Measurements from ENCODE around the gene DNASE1L3.

DNASE1L3 gene

DNA sequence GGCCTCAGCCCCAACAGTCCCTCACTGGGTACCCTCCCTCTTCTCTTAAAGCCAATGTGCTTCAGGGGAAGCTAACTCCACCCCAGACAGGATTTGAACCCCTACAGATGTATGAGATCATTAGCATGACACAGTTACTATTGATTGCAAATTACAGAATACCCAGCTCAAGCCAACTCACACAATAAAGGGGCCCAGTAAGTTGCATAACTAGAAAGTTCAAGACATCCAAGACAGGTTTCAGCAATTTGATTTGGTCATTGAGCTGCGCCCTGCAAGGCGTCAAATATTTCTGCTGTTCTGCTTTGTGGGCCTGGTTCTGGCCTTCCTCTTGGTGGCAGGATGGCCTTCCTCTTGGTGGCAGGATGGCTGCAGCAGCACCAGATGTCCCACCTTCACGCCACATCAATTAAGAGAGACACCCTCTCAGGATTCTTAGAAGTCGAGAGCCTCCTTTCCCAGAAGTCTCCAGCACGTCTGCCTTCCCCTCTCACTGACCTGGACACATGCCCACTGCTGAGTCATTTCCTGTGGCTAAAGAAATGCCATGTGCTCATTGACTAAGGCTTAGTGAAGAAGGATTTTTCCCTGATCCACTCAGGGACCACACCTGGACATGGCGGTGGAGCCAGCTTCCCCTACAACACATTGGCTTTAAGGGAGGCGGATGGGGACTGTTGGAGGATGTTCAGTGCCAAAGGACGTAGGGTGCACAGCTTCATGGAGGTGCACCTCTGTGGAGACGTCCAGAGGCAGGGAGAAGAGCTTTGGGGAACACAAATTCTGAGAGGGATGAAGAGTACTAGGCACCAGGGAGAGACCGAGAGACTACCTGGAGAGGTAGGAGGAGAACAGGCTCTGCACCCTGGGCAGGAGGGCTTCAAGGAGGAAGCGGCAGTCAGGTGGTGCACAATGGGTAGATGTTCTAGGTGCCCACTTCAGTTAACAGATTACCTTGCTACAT lies 49.1 kb downstream of the DNASE1L3 start:
- no peaks in the 10 kb centered on the region for H3K4me1 ChIP-seq (ENCODE audit: low read depth, poor library complexity, severe bottlenecking)
- H3K27me3 ChIP-seq (ENCODE audit: insufficient read depth, low read depth): no peaks in the 10 kb centered on the region
- H3K4me3 ChIP-seq (IDR thresholded peaks at IDR 0.05; ENCODE audit: insufficient read depth, low read depth, low read length): no peak overlapping the region
- no peaks in the 10 kb centered on the region for H3K79me2 ChIP-seq (ENCODE audit: insufficient read depth, low read depth)
- H3K9ac ChIP-seq: no peak overlapping the region
- no peaks in the 10 kb centered on the region for H3K36me3 ChIP-seq (ENCODE audit: insufficient read depth)
- no peak overlapping the region for H3K4me2 ChIP-seq
- TF ChIP-seq, protein P1, sequence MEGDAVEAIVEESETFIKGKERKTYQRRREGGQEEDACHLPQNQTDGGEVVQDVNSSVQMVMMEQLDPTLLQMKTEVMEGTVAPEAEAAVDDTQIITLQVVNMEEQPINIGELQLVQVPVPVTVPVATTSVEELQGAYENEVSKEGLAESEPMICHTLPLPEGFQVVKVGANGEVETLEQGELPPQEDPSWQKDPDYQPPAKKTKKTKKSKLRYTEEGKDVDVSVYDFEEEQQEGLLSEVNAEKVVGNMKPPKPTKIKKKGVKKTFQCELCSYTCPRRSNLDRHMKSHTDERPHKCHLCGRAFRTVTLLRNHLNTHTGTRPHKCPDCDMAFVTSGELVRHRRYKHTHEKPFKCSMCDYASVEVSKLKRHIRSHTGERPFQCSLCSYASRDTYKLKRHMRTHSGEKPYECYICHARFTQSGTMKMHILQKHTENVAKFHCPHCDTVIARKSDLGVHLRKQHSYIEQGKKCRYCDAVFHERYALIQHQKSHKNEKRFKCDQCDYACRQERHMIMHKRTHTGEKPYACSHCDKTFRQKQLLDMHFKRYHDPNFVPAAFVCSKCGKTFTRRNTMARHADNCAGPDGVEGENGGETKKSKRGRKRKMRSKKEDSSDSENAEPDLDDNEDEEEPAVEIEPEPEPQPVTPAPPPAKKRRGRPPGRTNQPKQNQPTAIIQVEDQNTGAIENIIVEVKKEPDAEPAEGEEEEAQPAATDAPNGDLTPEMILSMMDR (conservative IDR thresholded peaks at IDR 0.05; ENCODE audit: low read depth, low read length): no peak
- no peak overlapping the region for H2AFZ ChIP-seq (ENCODE audit: low read depth)
- H4K20me1 ChIP-seq (ENCODE audit: insufficient read depth): no peaks in the 10 kb centered on the region
- no peak overlapping the region for H3K27ac ChIP-seq

DNA sequence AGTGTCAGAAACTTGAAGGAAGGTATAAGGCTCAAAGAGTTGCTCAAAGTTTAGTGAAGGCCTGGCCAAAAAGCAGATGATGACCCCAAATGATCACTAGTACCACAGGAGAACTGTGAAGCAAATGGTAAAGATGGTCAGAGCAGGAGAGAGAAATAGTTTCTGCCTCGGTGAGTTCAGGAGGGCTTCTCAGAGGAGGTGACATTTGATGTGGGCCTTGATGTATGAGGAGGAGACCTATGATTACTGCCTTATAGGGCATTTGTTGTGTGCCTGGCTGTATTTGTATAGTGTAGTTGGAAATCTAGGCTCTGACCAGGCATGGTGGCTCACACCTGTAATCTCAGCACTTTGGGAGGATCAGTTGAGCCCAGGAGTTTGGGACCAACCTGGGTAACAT lies 50.4 kb downstream of the DNASE1L3 start:
- TF ChIP-seq, protein P1 (conservative IDR thresholded peaks at IDR 0.05; ENCODE audit: low read depth, low read length): no peak
- H3K4me2 ChIP-seq: no peak overlapping the region
- H2AFZ ChIP-seq (ENCODE audit: low read depth): no peak overlapping the region
- no peaks in the 10 kb centered on the region for H3K79me2 ChIP-seq (ENCODE audit: insufficient read depth, low read depth)
- H3K9ac ChIP-seq: no peak overlapping the region
- no peak overlapping the region for H3K27ac ChIP-seq
- no peaks in the 10 kb centered on the region for H3K4me1 ChIP-seq (ENCODE audit: low read depth, poor library complexity, severe bottlenecking)
- H4K20me1 ChIP-seq (ENCODE audit: insufficient read depth): no peaks in the 10 kb centered on the region
- no peaks in the 10 kb centered on the region for H3K27me3 ChIP-seq (ENCODE audit: insufficient read depth, low read depth)
- no peak overlapping the region for H3K4me3 ChIP-seq (IDR thresholded peaks at IDR 0.05; ENCODE audit: insufficient read depth, low read depth, low read length)
- H3K36me3 ChIP-seq (ENCODE audit: insufficient read depth): no peaks in the 10 kb centered on the region

DNA sequence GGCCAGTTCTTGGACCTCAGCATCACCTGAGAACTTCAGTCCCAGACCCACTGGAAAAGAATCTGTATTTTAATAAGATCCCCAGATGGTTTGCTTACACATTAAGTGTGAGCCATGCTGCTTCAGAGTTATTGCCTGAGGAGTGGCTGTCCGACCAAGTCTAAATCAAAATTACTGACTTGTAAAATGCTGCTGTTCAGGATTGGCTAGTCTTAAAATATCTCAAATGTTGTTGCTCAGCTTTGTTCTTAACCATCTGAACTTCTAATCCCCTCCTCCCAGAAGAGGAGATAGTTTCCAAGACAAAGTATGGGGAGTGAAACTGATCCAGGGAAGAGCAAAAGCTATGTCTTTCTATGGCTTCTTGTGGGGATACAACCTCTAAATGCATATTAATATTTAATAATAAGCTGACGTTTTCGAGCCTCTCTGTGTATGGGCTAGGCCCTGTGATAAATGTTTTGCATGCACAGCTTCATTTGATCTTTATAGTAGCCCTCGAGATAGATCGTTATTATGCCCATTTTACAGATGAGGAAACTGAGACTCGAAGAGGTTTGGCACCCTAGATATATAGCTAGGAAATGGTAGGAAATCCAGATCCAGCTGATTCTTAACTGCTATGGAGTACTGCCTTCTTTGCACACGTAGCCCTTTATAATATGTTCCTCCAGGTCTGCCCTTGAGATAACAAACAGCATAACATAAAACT lies 52.2 kb downstream of the DNASE1L3 start:
- no peaks in the 10 kb centered on the region for H4K20me1 ChIP-seq (ENCODE audit: insufficient read depth)
- H2AFZ ChIP-seq (ENCODE audit: low read depth): no peak overlapping the region
- no peaks in the 10 kb centered on the region for H3K4me1 ChIP-seq (ENCODE audit: low read depth, poor library complexity, severe bottlenecking)
- no peak overlapping the region for H3K4me3 ChIP-seq (IDR thresholded peaks at IDR 0.05; ENCODE audit: insufficient read depth, low read depth, low read length)
- no peak overlapping the region for H3K27ac ChIP-seq
- H3K27me3 ChIP-seq (ENCODE audit: insufficient read depth, low read depth): no peaks in the 10 kb centered on the region
- no peaks in the 10 kb centered on the region for H3K36me3 ChIP-seq (ENCODE audit: insufficient read depth)
- H3K9ac ChIP-seq: no peak overlapping the region
- no peak overlapping the region for H3K4me2 ChIP-seq
- TF ChIP-seq, protein P1 (conservative IDR thresholded peaks at IDR 0.05; ENCODE audit: low read depth, low read length): no peak
- no peaks in the 10 kb centered on the region for H3K79me2 ChIP-seq (ENCODE audit: insufficient read depth, low read depth)

DNA sequence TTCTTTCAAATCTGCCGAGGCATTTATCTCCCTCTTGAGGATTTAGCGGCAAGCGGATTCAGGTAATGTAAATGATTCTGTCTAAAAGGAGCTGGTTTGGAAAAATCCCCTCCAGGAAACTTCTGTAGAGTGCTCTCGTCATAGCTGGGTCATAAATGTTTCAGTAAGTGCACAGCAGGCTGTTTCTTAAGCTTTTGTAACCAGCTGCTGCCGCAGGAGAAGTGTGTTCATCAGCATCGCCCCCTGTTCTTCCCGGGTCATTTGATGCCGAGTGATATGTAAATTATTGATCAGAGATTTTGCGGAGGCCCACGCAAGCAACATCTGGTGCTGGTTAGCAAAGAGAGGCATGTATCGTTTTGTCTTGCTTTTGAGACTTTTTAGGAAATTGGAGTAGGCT lies 53.1 kb downstream of the DNASE1L3 start:
- Histone ChIP-seq H3K9ac (no peak overlapping the region), H3K4me2 (no peak overlapping the region), H3K36me3 (ENCODE audit: insufficient read depth) (no peaks in the 10 kb centered on the region), H3K27ac (no peak overlapping the region), H3K79me2 (ENCODE audit: insufficient read depth, low read depth) (no peaks in the 10 kb centered on the region), H2AFZ (ENCODE audit: low read depth) (no peak overlapping the region), H3K27me3 (ENCODE audit: insufficient read depth, low read depth) (no peaks in the 10 kb centered on the region), H3K4me1 (ENCODE audit: low read depth, poor library complexity, severe bottlenecking) (no peaks in the 10 kb centered on the region), H3K4me3 (IDR thresholded peaks at IDR 0.05; ENCODE audit: insufficient read depth, low read depth, low read length) (no peak overlapping the region), H4K20me1 (ENCODE audit: insufficient read depth) (no peaks in the 10 kb centered on the region)
- TF ChIP-seq, protein P1 (conservative IDR thresholded peaks at IDR 0.05; ENCODE audit: low read depth, low read length): no peak

Data from KMS-11 (cell line).